HG03060 (cell line): ENCODE data around the gene FAM149A.

Source experiments
- ATAC-seq: cut with Tn5 transposase; IDR thresholded peaks from one replicate; pipeline ENCODE4 v1.9.1; 2021; ENCODE audit warnings: low read depth, moderate number of reproducible peaks; ENCODE audit not compliant: unreplicated experiment

Gene FAM149A

DNA sequence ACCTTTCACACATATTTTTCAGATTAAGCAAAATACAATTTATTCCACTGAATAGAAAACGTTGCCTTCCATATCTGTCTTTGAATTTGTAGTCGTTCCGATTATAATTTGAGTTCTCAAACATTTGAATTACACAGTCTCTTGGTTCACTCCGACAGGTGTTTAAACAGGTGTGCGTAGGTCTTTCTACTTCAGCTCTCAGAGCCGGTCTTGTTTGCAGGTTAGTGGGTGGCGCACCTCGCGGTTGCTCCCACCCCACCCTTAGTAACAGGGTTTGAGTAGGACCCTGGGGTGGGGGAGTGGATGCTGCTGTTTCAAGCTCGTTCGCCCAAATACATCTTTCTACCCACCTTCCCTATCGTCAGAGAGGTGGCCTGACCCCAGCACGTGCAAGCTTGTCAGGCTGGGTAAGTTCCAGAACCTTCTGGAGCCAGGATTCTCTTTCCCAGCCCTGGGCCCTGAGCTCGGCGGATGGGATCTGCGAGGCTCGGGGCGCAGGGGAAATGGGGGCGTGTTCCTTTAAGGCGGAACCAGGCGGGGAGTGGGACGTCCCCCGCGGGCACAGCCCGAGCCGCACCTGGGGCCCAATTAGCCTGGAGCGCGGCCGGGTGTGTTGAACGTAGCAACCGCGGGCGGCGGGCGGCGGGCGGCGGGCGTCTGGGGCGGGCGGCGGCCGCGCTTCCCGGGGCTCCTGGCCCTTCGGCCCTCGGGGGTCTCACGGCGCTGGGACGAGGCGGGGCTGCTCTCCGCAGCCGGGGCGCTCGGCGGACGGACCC is at the start of gene FAM149A:
Gene FAM149A, plus strand, starts transcription at position 591 of the 776 bp plus-strand sequence.
- ATAC-seq: no peak

DNA sequence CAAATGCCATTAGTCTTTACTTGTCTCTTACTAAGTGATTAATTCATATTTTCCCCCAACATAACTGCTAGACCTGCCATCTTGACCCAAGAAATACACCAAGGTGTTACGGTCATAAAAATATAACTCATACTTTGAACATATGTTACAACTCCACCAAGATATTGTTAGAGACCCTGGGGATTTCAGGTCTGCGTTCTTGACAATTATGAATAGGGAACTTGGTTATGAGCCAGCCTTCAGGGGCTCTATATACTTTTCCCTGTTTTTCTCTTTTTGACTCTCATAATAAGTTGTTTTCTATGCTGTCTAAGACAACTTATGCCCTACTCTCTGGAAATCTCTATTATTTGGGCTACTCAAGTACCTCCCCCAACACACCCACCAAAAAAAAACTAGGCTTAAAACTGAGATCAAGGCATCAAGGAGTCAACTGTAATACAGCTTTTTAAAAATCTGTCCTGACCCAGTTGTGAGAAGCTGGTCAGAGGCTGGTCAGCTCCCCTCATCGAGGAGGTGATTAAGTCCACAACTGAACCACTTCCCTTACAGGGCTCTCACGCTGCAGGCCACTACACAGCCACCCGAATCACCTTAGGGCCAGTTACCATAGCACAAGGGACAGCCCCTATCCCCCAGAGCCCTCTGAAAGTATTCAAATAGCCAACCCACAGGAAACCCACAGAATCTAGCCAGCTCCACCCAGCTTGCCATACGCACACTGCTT is 46.1 kb upstream of the FAM149A start:
- peak; percentile 99 for ATAC-seq

DNA sequence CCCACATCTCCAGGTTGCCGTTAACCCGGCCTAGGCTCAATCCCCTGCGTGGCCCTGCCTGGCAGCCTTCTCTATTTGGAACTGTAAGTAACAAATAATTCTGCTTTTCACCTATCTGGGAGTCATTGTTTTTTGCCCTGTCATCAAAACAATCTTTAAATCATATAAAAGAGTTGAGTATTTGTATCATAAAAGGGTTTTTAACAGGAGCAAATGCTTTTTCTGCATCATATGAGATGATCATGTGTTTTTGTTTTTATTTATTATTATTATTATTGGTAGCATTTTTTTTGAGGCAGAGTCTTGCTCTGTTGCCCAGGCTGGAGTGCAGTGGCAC is 45.6 kb upstream of the FAM149A start:
- ATAC-seq: no peak

DNA sequence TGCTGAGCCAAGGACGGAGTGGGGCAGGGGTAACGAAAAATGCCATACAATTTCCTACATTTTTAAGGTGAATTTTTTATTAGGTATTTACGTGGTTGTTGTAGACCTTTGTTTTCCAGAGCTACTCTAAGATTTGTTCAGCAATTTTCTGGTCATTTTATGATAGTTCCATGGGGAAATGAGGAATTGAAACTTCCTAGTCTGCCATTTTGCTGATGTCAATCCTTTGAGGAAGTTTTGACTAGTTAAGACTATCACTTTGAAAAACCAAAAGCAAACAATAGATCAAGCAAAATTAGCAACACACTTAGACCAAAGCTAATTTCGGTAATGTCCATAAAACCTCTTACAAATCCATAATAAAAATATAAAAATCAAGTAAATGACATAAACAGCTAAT is 42.6 kb upstream of the FAM149A start:
- no peak for ATAC-seq

DNA sequence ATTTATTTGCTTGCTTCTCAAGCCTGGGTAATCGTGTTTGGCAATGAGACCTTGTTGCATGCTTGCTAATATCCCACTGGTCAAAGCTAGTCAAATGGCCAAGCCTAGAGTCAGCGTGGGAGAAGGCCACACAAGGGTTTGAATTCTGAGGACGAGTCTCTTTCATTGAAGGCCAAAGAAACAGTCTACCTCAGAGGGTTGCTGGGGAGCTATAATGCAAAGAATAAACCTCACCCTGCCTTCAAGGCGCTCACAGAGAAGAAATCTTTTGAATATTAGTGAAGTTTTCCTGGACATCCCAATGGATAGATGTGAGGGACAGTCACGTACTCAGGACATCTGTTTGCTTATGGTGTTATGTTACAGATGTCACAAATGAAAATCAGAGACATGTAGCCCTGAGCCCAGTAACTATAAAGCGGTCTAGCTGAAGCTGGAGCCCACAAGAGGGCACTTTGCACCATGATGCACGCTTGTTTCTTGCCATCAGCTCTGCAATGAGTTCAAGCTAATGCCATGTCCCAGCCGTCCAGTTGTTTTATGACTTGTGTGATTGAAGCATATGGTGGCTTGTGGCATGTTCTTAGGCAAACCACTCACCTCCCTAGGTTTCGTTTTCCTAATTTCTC is 36.6 kb upstream of the FAM149A start:
- ATAC-seq: peak; percentile 95

DNA sequence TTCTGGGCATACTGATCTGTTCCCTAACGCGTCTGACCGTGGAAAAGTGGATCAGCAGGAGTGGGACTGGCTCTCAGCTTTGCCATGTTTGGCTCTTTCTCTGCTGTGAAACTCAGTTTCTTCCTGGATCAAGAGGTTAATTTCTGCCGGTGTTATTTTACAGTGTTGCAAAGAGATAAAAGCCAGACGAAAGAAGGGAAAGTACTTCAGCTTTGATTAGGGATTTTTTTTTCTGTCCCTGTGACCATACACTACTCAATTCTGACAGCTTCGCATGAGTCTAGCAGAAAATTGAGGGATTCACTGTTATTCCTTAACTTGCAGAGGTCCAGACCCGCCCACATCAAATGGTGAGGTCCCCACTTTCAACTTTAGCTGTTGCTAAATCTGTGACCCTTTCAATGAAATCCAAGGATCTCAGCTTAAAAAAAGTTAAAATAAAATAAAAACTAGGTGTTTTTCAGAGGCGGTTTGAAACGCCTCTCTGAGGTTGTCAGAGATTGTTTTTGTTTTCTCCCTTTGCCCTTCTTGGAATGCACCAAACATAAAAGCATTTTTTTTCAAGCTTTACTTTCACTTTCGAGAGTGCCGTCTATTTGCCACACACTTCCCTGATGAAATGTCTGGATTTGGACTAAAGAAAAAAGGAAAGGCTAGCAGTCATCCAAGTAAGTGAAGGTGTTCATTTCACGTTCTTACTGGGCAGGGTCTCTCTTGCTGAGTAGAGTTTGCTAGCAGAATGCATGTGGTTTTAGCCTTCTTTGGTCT is 35.7 kb upstream of the FAM149A start, which contains the start of gene TLR3:
Gene TLR3, plus strand, starts transcription at position 576 of the 768 bp plus-strand sequence. CDS start 7,464 bp downstream, outside the sequence.
- no peak for ATAC-seq

DNA sequence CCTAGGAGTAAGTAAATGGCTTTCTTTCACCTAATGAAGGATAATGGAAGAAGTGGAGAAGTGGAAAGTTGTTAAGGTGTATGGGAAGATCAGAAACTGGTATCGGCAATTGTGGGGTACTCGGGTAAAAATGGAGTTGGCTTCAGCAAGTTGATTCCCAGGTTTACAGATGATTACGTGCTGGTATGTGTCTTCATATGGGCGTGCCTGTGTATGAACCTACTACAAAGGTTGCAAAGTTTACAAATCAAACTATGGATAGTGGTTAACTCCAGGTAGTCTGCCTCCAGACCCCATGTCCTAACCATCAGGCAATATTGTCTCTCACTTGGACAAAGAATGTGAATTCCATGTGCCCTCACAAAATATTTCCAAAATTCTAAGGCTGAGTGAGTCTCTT is 34.8 kb upstream of the FAM149A start:
- no peak for ATAC-seq

DNA sequence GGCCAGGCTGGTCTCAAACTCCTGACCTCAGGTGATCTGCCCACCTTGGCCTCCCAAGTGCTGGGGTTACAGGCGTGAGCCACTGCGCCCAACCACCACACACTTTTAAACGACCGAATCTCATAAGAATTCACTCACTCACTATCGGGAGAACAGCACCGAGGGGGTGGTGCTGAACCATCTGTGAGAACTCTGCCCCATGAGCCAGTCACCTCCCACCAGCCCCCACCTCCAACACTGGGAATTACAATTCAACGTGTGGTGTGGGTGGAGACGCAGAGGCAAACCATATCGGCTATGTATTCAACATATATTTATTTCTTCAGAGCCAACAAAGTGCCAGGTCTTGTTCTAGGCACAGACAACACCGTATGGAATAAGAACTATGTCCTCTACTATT is 32.0 kb upstream of the FAM149A start:
- ATAC-seq: no peak

DNA sequence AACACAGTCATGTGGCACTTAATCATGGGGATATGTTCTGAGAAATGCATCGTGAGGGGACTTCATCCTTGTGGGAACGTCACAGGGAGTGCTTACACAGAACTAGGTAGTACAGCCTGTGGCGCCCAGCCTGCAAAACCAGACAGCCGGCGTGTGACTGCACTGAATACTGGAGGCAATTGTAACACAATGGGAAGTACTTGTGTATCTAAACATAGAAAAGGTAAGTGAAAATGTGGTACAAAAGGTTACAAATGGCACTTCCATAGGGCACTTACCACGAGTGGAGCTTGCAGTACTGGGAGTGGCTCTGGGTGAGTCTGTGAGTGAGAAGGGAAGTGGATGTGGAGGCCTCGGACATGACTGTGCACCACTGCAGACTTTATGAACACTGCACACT is 30.3 kb upstream of the FAM149A start:
- ATAC-seq: no peak

DNA sequence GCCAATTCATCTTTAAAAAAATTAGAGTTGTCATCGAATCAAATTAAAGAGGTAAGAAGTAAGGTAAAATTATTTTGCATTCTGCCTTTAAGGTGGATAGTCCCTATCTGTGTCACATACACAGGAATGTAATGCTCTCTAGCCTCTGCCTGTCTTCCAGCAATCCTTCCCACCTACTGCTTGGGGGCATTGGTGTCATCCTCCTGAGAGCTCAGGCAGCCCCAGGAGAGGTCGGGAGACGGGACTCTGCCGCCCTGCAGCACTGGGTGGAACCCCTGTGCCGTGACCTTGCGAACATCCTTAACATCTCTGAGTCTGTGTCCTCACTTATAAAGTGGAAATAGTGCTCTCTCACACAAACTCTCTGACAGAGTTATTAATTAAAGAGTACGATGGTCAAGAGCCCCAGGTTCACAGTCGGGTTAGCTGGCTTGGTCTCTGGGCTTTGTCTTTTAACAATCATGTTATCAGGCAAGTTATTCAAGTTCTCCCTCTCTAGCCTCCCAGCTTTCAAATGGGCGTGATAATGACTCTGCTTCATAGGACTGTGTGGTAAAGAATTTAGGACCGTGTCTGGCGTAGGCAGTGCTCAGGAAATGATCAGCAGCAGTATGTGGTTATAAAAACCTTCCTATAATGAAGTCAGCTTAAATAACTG is 25.4 kb upstream of the FAM149A start:
- ATAC-seq: no peak

DNA sequence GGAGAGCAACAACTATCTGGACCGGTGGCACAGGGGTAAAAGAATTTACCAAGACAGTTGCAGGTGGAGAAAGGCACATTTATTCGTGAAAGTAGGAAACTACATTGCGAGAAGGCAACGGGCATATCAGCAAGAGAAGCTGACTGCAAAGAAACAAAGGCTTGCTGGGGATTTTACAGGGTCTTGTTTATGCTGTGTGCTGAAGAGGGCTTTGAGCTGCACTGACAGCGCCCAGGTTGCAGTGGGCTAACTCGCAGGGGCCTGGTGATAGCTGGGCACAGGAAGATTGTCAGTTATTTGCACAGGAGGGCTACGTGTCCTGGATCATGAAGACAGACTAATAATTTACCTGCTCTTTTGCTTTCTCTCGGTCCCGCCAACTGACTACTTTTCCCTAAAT is 24.8 kb upstream of the FAM149A start:
- no peak for ATAC-seq

DNA sequence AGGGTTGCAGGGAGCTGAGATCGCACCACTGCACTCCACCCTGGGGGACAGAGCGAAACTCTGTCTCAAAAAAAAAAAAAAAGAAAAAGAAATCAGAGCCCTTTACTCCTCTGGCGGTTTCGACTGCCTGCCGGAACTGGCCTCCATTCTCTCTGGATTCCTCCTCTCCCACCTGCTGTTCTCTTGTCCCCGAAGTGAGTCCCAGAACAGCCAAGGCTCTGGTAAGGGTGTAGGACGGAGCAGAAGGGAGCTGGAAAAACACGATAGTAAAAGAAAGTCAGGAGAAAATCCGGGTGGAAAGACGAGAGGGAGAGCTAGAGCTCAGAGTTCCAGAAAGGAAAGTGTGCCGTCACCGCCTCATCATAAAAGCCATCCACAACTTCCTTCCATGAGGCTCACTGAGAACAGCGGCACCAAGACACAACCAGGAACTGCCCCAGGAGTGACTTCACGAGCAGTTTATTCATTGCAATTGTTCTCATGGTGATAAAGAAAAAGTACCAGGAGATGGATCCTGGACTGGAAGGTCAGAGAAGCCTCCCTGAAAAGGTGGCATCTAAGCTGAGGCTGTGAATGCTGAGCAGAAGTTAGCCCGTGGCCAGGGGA is 23.2 kb upstream of the FAM149A start:
- ATAC-seq: no peak

DNA sequence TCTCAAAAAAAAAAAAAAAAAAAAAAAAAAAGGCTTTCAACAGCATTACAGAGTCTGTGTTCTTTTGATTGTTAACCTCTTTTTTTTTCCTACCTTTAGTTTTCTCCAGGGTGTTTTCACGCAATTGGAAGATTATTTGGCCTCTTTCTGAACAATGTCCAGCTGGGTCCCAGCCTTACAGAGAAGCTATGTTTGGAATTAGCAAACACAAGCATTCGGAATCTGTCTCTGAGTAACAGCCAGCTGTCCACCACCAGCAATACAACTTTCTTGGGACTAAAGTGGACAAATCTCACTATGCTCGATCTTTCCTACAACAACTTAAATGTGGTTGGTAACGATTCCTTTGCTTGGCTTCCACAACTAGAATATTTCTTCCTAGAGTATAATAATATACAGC is 22.3 kb upstream of the FAM149A start:
- no peak for ATAC-seq

DNA sequence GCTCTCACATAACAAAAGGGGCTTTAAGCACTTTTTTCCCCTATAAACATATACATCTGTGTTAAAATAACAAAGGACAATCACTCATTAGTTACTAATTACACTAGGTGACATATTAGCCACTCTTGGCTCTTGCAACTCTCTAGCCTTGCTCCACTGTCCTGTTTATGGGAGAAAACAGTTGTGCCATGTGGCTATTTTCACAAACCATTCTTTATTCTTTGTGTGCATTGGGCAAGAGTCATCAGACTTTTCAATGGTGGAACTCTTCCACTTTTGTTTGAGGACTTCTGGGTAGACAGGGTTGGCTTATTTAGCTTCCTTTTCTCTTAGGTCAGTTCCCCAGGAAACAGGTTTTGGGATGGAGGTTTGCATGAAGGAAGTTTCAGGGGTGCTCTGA is 16.0 kb upstream of the FAM149A start:
- no peak for ATAC-seq

DNA sequence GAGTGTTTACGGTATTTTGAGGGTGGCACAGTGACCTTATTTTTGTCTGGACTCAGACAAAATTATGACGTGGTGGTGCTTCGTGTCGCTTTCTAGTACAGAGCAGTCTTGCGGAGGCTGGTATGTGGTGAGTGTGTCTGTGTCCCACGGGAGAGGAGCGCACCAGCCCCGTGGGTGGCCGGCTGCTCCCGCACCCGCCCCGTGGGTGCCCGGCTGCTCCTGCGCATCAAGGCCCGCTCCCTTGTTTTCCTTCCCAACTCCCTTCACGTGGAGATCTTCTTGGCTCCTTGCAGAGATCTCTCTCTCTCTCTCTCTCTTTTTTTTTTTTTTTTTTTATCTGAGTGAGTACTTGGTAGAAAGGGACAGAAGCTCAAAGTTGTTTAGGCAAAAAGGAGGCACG is 12.2 kb upstream of the FAM149A start:
- ATAC-seq: no peak

DNA sequence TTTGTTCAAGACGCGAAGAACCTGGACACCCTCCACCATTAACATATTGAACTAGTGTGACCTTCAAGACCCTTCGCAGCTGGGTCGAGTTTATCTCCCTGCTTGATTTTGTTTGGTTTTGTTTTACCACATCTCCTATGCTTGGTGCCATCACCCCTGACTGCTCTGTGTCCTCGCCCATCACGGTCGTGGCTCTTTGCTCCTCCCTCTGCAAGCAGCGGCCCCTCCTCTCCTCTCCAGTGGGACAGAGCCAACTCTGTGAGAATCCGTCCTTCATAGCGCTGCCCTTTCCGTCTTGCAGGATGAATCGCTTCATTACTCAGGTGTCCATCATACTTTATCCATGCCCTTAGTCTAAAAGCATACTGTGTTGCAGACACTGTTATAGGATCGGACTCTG is 9.1 kb upstream of the FAM149A start:
- ATAC-seq: no peak

DNA sequence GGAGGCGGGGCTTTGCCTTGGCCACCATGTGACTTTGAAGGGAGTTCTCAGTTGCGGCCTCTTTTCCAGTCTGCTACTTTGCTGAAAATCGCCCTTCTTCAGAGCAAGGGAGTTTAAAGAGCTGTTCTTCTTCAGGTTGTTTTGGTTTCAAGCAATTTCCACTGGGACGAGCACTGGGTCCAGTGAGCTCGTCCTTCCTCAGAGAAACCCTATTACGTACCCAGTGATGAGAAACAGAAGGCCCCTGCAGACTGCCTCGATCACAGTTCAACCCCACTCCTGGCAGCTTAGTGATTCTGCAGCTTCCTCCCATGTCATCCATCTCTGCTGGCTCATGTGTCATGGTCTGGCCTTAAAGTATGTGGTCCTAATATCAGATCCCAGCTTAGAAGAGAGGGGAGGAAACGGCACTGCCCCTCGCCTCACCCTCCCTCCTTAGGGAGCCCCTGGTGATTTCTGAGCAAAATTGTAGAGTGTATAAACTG is 7.8 kb upstream of the FAM149A start:
- no peak for ATAC-seq

DNA sequence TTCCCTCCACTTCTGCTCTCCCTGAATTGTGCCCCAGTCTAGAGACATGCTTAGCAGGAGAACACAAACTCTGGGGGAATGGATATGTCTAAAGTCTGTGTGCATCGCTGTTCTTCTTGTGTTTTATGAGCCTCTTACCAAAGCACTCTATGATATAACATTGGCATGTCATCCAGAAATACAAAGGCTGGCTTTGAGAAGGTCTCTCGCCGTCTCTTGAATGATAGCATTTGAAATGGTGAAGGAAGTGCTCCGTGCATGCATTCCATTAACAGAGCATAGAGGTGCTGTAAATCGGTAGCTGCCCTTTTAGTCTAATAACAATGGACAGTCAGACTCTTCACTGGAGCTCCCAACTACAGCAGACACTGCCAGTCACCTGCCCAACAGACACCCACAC is 7.1 kb upstream of the FAM149A start:
- ATAC-seq: no peak

DNA sequence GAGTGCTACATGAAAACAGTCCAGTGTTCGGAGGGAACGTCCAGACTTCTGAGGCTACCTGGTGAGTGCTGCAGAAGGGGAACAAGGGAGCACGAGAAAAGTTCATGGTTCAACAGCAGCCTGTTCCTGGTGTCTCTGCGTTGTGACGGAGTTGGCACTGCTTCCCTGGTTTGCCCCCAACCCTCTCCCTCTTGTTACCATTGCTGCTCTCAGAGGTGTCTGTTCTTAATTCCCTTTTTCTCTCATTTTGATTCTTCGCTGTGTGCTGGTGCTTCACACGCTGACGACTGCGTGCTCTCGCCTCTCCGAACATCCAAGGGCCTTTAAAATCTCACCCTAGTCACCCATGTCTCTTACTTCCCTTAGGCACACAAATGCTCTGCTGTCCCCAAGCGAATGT is 1.6 kb upstream of the FAM149A start:
- ATAC-seq: no peak
